Measurements from ENCODE around the gene DARS1.

Gene DARS1

GRCh38 chr2:135985018-135985825 is at the start of gene DARS1:
Gene DARS1 (minus strand): TSS chr2:135985626. CDS start chr2:135985468, 158 bp downstream.
- peak; percentile 72 for DNase-seq (ENCODE audit: low read depth)

GRCh38 chr2:136034629-136035028 is 49.2 kb upstream of the DARS1 start:
- DNase-seq (ENCODE audit: low read depth): no peak

- DNase-seq (ENCODE audit: low read depth): no peak
Observed at GRCh38 chr2:136032817-136033535, 47.5 kb upstream of the DARS1 start.

- no peak for DNase-seq (ENCODE audit: low read depth)
Observed at GRCh38 chr2:136032192-136032591, 46.8 kb upstream of the DARS1 start.

GRCh38 chr2:136031711-136032110 is 46.3 kb upstream of the DARS1 start:
- no peak for DNase-seq (ENCODE audit: low read depth)

GRCh38 chr2:136030406-136030805 is 45.0 kb upstream of the DARS1 start:
- DNase-seq (ENCODE audit: low read depth): no peak

GRCh38 chr2:136029149-136029548 is 43.7 kb upstream of the DARS1 start:
- no peak for DNase-seq (ENCODE audit: low read depth)

- no peak for DNase-seq (ENCODE audit: low read depth)
Observed at GRCh38 chr2:136028001-136028400, 42.6 kb upstream of the DARS1 start.

GRCh38 chr2:136027112-136027511 is 41.7 kb upstream of the DARS1 start:
- DNase-seq (ENCODE audit: low read depth): no peak

- DNase-seq (ENCODE audit: low read depth): peak; percentile 6
Observed at GRCh38 chr2:136025057-136025973, 39.9 kb upstream of the DARS1 start.

- DNase-seq (ENCODE audit: low read depth): no peak
Observed at GRCh38 chr2:136024616-136025015, 39.2 kb upstream of the DARS1 start.

GRCh38 chr2:136024185-136024584 is 38.8 kb upstream of the DARS1 start:
- no peak for DNase-seq (ENCODE audit: low read depth)

- no peak for DNase-seq (ENCODE audit: low read depth)
Observed at GRCh38 chr2:136023416-136023815, 38.0 kb upstream of the DARS1 start.

- DNase-seq (ENCODE audit: low read depth): no peak
Observed at GRCh38 chr2:136022396-136023146, 37.1 kb upstream of the DARS1 start.

GRCh38 chr2:136021976-136022375 is 36.5 kb upstream of the DARS1 start:
- DNase-seq (ENCODE audit: low read depth): no peak

- no peak for DNase-seq (ENCODE audit: low read depth)
Observed at GRCh38 chr2:136021406-136021805, 36.0 kb upstream of the DARS1 start.

GRCh38 chr2:136020831-136021230 is 35.4 kb upstream of the DARS1 start:
- no peak for DNase-seq (ENCODE audit: low read depth)

- no peak for DNase-seq (ENCODE audit: low read depth)
Observed at GRCh38 chr2:136019825-136020224, 34.4 kb upstream of the DARS1 start.

- no peak for DNase-seq (ENCODE audit: low read depth)
Observed at GRCh38 chr2:136019306-136019705, 33.9 kb upstream of the DARS1 start.

GRCh38 chr2:136017786-136018185 is 32.4 kb upstream of the DARS1 start:
- DNase-seq (ENCODE audit: low read depth): no peak

GRCh38 chr2:136016836-136017235 is 31.4 kb upstream of the DARS1 start:
- DNase-seq (ENCODE audit: low read depth): no peak

- DNase-seq (ENCODE audit: low read depth): no peak
Observed at GRCh38 chr2:136016427-136016826, 31.0 kb upstream of the DARS1 start.
